Measurements from ENCODE around the gene FAM3C. TPM values are rescaled to one million over a fixed set of nuclear protein-coding genes. Genes with fewer than 3 reads are reported as not detected.

Gene FAM3C
- total RNA-seq, 1 experiment from 2014 or later: 225 TPM

- peak; percentile 55 for DNase-seq (ENCODE audit: low read depth)
Measured at GRCh38 chr7:121379930-121380329, 16.2 kb downstream of the FAM3C start.

DNA sequence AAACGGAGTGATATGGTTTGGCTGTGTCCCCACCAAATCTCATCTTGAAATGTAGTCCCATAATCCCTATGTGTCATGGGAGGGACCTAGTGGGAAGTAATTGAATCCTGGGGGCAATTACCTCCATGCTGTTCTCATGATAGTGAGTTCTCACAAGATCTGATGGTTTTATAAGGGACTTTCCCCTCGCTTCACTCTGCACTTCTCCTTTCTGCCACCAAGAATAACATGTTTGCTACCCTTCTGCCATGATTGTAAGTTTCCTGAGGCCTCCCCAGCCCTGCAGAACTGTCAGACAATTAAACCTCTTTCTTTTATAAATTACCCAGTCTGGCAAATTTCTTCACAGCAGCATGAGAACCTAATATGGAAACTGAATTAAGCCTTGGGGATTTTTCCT lies 19.1 kb downstream of the FAM3C start:
- no peak for DNase-seq (ENCODE audit: low read depth)

GRCh38 chr7:121373177-121373576 lies 22.9 kb downstream of the FAM3C start:
- no peak for DNase-seq (ENCODE audit: low read depth)

DNA sequence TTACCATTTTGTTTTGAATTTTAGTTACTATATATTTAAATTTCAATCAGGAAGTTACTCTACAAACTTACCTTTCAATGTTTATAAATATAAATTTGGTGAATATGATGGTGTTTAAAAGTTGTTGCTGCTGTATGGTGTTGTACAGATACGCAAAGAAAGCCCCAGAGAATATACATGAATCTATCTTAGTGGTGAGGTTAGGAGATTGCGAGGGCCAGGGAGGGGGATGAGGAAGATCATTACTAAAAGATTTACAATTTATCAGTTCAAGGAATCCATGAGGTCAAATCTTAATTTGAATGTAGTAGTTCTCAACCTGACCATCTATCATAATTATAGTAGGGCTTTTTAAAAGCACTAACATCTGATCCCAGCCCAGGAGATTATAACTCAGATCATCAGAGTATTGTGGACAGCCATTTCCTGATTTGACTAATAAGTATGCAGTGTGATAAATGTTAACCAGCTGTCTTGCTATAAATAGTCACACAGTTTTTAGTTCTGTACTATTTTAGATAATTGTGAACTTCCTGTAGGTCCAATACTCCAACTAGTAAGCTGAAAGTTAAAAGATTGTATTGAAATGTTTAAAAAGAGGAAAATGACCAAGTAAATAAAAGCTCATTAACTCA lies 23.6 kb downstream of the FAM3C start:
- DNase-seq (ENCODE audit: low read depth): peak; percentile 80

GRCh38 chr7:121371883-121372282 lies 24.2 kb downstream of the FAM3C start:
- DNase-seq (ENCODE audit: low read depth): no peak

- DNase-seq (ENCODE audit: low read depth): no peak
Measured at GRCh38 chr7:121371367-121371766, 24.7 kb downstream of the FAM3C start.

DNA sequence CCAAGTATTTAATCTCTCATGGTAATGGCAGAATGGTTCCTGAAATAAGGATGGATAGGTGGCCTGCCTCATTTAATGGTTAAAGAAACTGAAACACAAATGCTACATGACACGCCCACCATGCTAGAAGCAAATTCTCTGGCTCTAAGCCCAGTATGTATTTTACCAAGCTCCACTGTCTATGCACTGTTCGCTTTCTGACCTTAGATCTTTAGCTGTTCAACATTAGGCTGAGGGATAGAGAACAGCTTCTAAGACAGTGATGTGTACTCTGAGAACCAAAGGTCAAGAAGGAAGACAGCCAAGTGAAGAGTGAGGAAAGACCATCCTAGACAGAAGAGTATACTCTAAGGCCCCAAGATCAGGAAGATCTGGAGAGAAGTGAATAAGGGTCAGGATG lies 26.6 kb downstream of the FAM3C start:
- DNase-seq (ENCODE audit: low read depth): peak; percentile 61

DNA sequence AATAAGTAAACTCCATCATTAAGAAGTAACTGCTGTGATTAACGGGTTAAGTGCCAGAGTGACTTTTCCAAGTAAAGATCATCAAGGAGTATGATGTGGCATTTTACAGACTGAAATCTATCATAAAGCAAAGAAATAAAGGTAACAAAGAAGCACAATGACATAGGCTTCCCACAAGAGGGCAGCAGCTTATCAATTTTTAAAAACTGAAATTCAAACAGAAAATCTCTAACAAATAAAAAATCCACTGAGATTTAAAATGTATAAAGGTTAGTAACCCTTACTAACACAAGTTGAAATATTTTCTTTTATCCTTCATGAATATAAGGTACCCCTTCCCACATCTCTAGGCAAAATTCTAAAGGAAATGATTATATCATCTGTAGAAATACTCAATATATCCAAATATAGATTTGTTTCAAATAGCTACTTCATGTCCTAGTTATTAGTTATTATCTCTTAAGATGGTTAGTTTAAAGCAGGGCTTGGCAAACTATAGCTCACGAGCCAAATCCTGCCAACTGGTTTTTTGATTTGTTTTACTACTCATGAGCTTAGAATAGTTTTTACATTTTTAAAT lies 29.2 kb downstream of the FAM3C start:
- peak; percentile 56 for DNase-seq (ENCODE audit: low read depth)

DNA sequence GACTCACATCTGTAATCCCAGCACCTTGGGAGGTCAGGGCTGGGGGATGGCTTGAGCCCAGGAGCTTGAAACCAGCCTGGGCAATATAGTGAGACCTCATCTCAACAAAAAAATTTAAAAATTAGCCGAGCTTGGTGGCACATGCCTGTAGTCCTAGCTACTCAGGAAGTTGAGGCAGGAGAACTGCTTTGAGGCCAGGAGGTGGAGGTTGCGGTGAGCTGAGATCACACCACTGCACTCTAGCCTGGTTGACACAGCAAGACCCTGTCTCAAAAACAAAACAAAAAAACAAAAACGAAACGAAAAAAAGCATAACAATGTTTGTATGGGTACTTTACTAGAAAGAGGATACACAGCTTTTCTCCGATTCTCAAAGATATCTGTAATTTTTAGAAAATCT lies 35.5 kb downstream of the FAM3C start:
- DNase-seq (ENCODE audit: low read depth): no peak

GRCh38 chr7:121355574-121355973 lies 40.5 kb downstream of the FAM3C start:
- no peak for DNase-seq (ENCODE audit: low read depth)

- DNase-seq (ENCODE audit: low read depth): no peak
Measured at GRCh38 chr7:121352323-121352722, 43.8 kb downstream of the FAM3C start.

- no peak for DNase-seq (ENCODE audit: low read depth)
Measured at GRCh38 chr7:121351682-121352081, 44.4 kb downstream of the FAM3C start.

GRCh38 chr7:121344497-121344896 lies 51.6 kb downstream of the FAM3C start:
- DNase-seq (ENCODE audit: low read depth): no peak

- DNase-seq (ENCODE audit: low read depth): no peak
Measured at GRCh38 chr7:121344093-121344492, 52.0 kb downstream of the FAM3C start.

DNA sequence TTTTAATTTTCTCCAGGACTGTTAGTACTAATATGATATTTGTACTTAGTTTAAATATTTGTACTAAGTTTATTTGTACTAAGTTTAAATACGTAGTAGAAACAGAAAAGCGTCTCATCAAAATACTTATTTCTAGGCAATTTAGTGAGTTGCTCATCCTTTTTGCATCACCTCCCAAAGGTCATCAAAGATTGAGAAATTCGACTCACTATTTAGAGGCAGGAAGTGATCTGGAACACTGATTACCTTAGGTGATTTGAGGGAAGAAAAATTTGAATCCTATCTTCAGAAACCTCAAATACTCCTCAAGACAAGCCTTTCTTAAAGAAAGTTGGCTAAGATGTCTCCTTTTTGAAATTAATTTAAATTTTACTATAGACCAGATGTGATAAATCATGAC lies 52.8 kb downstream of the FAM3C start:
- no peak for DNase-seq (ENCODE audit: low read depth)

GRCh38 chr7:121342631-121343030 lies 53.5 kb downstream of the FAM3C start:
- no peak for DNase-seq (ENCODE audit: low read depth)

GRCh38 chr7:121341933-121342332 lies 54.2 kb downstream of the FAM3C start:
- no peak for DNase-seq (ENCODE audit: low read depth)

- DNase-seq (ENCODE audit: low read depth): no peak
Measured at GRCh38 chr7:121339082-121339481, 57.0 kb downstream of the FAM3C start.

GRCh38 chr7:121337398-121337797 lies 58.7 kb downstream of the FAM3C start:
- DNase-seq (ENCODE audit: low read depth): peak; percentile 56

GRCh38 chr7:121336579-121336978 lies 59.5 kb downstream of the FAM3C start:
- DNase-seq (ENCODE audit: low read depth): no peak

GRCh38 chr7:121334875-121335648 lies 61.0 kb downstream of the FAM3C start:
- DNase-seq (ENCODE audit: low read depth): no peak

DNA sequence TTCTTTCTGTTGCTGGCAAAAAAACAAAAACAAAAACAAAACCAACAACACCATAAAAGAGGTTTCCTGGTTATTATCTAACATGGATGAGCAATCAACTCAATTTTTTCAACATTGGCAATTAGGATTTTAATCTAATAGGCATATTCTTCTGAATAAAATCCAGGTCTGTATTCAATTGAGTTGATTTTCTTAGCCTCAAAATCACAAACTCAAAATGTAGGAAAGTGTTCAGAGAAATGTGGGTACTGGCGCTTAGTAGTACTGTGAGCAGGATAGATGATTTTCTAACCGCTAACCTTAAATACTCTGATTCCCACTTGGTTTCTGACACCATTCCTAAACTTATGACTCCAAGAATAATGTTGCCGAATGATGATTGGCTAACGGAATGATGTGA lies 61.7 kb downstream of the FAM3C start:
- no peak for DNase-seq (ENCODE audit: low read depth)

DNA sequence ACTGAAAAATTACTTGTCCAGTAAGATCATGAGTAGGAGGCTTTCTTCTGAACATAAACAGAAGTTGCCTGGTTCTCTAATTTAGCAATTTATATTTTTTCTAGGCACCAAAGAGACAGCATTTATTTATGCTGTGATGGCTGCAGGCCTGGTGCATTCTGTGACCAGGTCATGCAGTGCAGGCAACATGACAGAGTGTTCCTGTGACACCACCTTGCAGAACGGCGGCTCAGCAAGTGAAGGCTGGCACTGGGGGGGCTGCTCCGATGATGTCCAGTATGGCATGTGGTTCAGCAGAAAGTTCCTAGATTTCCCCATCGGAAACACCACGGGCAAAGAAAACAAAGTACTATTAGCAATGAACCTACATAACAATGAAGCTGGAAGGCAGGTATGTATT lies 64.5 kb downstream of the FAM3C start:
- DNase-seq (ENCODE audit: low read depth): no peak
